Uterus (tissue), 2 donors: ENCODE data around the gene FMN1.

Source experiments
- POLR2A ChIP-seq, 2 donors: fragments of 450-650 bp; IDR thresholded peaks; one replicate each; pipeline ENCODE4 v1.6.1; 2016; ENCODE audit warnings: antibody characterized with exemption in 2 of 2, mild to moderate bottlenecking in 1 of 2, moderate library complexity in 1 of 2
- TF ChIP-seq, protein P1 (sequence below), 4 experiments: fragments of 200-600 bp in 2 of 4; fragments of 450-650 bp in 2 of 4; sonication (generic) in 2 of 4; IDR thresholded peaks; one replicate each; pipeline ENCODE4 v1.5.1; 2016 to 2019; ENCODE audit warnings: antibody characterized with exemption in 4 of 4, mild to moderate bottlenecking in 2 of 4, moderate library complexity in 1 of 4

DNA sequence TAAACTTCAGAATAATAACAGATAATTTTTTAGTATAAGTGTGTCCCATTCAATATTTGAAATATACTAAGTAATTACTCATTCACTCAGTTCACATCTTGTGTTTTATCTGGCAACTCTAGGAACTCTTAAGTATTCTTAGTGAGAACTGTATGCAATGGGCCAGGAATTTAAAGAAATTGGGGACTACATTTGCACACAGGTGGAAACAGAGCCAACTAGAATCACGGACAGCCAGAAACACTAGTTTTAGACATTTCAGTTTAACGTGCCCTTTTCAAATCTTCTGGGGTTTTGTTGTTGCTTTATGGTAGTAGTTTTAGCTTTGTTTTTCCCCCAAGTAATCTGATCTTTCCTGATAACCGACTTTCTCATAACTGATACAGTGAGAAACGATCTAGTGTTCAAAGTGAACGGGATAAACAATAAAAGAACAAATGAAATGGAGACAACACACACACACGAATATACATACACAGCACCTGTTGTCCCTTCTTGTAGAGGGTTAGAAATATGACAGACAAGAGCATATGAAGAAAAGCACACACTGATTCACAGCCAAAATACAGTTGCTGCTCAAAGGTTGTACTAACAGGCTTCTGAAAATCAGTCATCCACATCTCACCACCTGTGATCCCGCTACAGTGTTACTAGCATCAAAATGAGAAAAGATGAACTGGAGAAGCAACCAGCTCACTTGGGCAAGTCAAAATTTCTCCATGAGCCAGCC is 167.0 kb downstream of the FMN1 start:
- TF ChIP-seq POLR2A (IDR thresholded peaks at IDR 0.05), result no peak
- TF ChIP-seq, protein P1, sequence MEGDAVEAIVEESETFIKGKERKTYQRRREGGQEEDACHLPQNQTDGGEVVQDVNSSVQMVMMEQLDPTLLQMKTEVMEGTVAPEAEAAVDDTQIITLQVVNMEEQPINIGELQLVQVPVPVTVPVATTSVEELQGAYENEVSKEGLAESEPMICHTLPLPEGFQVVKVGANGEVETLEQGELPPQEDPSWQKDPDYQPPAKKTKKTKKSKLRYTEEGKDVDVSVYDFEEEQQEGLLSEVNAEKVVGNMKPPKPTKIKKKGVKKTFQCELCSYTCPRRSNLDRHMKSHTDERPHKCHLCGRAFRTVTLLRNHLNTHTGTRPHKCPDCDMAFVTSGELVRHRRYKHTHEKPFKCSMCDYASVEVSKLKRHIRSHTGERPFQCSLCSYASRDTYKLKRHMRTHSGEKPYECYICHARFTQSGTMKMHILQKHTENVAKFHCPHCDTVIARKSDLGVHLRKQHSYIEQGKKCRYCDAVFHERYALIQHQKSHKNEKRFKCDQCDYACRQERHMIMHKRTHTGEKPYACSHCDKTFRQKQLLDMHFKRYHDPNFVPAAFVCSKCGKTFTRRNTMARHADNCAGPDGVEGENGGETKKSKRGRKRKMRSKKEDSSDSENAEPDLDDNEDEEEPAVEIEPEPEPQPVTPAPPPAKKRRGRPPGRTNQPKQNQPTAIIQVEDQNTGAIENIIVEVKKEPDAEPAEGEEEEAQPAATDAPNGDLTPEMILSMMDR (IDR thresholded peaks at IDR 0.05), result no peak
